Activated naive CD8-positive, alpha-beta T cell treated with anti-CD3 and anti-CD28 coated beads, Interleukin-2, amount 50 U/mL, for 24 hours (primary cell): ENCODE measurements around the gene TMEM273.

Experiments used
- ATAC-seq: fragments of 150-1000 bp; cut with Tn5 transposase; one replicate; pipeline ENCODE4 v1.10.0; 2021
- DNase-seq: peaks from one replicate; pipeline ENCODE4 v3.0.0; 2021
- H3K27ac Mint-ChIP-seq: one replicate; pipeline ENCODE4 v1.8.0; 2021; ENCODE audit warnings: mild to moderate bottlenecking, mixed read lengths
- H3K27me3 Mint-ChIP-seq: one replicate; pipeline ENCODE4 v1.8.0; 2021; ENCODE audit warnings: mixed read lengths
- H3K36me3 Mint-ChIP-seq: one replicate; pipeline ENCODE4 v1.8.0; 2021; ENCODE audit warnings: low read depth, mixed read lengths
- H3K4me1 Mint-ChIP-seq: one replicate; pipeline ENCODE4 v1.8.0; 2021; ENCODE audit warnings: mixed read lengths
- H3K4me3 Mint-ChIP-seq: one replicate; pipeline ENCODE4 v1.8.0; 2021; ENCODE audit warnings: mild to moderate bottlenecking, moderate library complexity, mixed read lengths
- H3K9me3 Mint-ChIP-seq: one replicate; pipeline ENCODE4 v1.8.0; 2021; ENCODE audit warnings: mixed read lengths

The TMEM273 gene

DNA sequence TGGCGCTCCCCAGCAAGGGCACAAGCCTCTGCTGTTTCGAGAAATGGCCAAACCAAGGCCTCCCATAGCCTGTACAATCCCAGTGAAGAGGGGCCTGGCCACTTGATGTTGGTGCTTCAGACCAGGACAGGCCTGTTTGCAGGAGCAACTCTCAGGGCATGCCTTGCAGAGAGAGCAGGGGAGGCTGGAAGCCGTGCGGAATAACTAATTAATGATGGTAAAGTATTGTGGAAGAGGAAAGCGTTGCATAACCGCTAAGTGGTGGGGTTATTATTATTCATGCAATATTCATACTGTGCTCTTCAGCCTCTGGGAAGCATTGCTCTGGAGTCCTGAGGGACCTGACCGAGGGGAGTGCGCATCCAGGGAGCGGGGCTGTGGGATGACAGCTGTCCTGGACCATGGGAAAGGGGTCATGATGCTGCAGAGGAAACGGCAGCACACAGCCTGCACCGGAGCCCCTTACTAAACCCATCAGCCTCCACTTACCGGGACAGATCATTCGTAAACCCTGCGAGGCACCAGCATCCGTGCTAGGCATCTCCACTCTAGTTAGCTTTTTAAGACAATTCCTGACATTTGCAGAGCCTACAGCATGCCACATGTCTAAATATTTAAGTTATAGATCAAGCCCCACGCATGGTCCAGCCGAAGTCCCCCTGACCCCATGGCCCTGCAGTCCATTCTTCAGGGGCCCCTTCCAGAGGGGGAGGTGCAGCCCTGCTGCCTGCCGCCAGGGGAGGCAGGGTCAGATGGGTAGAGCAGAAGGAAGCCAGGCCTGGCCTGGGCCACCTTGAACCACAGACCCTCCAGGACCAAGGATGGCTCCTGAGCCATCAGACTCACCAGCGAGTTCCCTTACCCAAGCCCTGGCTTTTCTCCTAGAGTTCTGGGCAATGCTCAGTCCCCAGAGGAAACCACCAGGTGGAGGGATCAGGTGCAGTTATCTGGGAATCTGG lies 11.6 kb downstream of the TMEM273 start:
- peaks cover 53% of the 10 kb centered on the region for H3K4me1 Mint-ChIP-seq
- peaks cover 3% of the 10 kb centered on the region for H3K27me3 Mint-ChIP-seq
- H3K9me3 Mint-ChIP-seq: no peaks in the 10 kb centered on the region
- peak overlapping the region; percentile 97 for H3K27ac Mint-ChIP-seq
- ATAC-seq: no peak
- no peak for DNase-seq
- H3K4me3 Mint-ChIP-seq: peak overlapping the region; percentile 73
- H3K36me3 Mint-ChIP-seq: peaks cover 2% of the 10 kb centered on the region

DNA sequence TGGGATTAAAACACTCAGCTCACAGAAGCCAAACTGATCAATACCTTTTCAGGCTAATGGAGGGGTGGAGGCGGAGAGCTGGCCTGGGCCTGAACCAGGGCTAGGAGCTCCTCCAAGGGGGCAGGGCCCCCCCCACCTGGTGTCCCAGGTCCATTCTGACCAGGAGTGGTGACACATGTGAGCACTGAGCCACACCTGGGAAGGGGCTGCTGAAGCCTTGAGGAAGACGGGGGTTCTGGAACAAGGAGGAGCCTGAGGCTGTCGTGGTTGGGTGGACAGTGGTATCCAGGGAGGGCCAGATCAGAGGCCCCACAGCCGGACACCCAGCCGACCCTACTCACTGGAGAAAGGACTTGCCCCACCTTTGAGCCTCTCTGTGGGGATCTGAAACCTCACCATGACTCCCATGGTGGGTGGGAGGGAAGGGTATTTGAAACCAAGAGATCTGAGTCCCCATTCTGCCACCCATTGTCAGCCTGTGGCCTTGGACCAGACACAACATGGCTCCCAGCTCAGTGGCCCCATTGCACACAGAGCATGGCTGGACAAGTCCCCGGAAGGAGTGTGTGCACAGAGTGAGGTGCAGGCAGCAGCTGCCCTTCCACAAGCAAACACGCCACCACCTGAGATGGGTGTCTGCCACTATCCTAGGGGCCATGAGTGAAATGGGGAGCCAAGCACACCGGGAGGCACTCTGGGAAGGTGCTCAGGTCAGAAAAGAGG lies 12.4 kb downstream of the TMEM273 start:
- Mint-ChIP-seq H3K27ac (no peak overlapping the region), H3K36me3 (peaks cover 2% of the 10 kb centered on the region), H3K4me1 (peaks cover 45% of the 10 kb centered on the region), H3K27me3 (peaks cover 3% of the 10 kb centered on the region), H3K9me3 (no peaks in the 10 kb centered on the region), H3K4me3 (no peak overlapping the region)
- ATAC-seq: no peak
- no peak for DNase-seq

DNA sequence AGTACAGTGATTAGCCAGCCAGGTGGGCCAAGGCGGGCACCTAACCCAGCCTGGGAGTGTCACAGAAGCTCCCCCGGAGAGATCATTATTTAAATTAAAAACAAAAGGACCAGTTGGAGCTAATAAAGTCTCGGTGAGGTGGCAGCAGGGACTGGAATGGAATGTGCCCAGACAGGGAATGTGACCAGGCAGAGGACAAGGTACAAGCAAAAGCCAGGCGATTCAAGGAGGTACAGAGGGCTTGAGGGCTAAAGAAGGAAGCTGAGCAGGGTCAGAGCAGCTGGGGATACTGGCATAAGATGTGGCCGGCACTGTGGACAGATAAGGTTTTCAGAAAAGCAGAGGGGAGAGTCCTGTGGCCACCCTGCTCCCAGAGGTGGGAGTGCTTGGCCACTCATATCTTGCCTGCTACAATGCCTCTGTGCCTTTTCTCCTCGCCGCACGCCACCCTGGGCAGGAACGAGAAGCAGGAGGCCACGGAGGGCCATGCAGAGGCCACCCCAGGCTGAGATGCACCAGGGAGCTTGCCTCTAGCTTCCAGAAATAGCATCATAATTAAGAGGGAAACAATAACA lies 13.2 kb downstream of the TMEM273 start:
- Mint-ChIP-seq H3K4me1 (peaks cover 37% of the 10 kb centered on the region), H3K36me3 (peaks cover 2% of the 10 kb centered on the region), H3K27ac (peak overlapping the region; percentile 14), H3K27me3 (peaks cover 3% of the 10 kb centered on the region), H3K9me3 (no peaks in the 10 kb centered on the region), H3K4me3 (no peak overlapping the region)
- no peak for DNase-seq
- no peak for ATAC-seq

DNA sequence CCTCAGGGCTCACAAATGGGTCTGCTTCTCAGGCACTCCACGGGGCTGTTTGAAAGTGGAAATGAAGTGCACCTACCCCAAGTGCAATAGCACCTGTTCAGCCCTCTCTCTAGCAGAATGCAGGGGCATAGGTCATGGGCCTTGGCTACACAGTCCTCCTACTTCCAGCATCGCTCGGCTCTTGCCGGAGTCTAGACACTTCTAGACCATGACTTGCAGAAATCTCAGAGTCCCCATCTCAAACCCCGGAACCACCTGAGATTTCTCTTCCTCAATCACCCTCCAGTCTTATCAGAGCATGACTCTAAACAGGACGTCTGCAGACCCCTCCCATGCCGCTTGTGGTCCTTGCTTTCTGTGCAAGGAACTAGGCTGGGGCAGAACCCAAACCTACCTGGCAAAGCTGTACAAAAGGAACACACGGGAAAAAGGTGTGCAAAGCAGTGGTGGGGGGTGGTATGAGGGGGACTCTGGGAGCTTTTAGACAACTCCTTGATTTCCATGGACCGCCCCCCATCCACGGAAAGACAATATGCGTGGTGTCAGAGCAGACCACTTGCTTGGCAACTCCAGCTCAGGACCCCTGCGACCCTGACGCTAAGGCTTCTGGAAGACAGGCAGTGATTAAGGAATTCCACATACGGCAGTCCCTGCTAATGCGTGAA lies 13.8 kb downstream of the TMEM273 start:
- peaks cover 2% of the 10 kb centered on the region for H3K36me3 Mint-ChIP-seq
- no peak overlapping the region for H3K4me3 Mint-ChIP-seq
- no peak for DNase-seq
- H3K4me1 Mint-ChIP-seq: peaks cover 33% of the 10 kb centered on the region
- H3K27ac Mint-ChIP-seq: no peak overlapping the region
- H3K9me3 Mint-ChIP-seq: no peaks in the 10 kb centered on the region
- ATAC-seq: no peak
- H3K27me3 Mint-ChIP-seq: peaks cover 3% of the 10 kb centered on the region

DNA sequence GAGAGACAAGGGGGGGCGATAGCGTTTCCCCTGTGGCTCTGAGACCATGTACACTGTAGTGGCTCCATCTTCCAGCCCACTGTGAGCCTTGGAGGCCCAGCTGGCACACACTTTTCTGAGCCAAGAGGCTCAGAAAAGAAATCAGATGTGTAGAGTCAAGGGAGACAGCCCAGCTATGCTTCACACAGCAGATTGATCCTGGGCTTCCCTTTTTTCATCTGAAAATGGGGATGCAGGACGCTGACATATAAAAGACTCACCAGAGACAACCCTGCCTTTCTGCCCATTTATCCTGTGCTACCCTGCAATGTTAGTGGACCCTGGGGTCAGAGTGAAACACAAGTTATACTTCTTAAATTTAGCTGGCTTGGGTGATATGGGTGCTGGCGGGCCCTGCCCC lies 14.3 kb downstream of the TMEM273 start:
- Mint-ChIP-seq H3K4me1 (peaks cover 31% of the 10 kb centered on the region), H3K36me3 (peaks cover 2% of the 10 kb centered on the region), H3K27me3 (peaks cover 3% of the 10 kb centered on the region), H3K27ac (no peak overlapping the region), H3K9me3 (no peaks in the 10 kb centered on the region), H3K4me3 (no peak overlapping the region)
- DNase-seq (no peak), ATAC-seq (no peak)

DNA sequence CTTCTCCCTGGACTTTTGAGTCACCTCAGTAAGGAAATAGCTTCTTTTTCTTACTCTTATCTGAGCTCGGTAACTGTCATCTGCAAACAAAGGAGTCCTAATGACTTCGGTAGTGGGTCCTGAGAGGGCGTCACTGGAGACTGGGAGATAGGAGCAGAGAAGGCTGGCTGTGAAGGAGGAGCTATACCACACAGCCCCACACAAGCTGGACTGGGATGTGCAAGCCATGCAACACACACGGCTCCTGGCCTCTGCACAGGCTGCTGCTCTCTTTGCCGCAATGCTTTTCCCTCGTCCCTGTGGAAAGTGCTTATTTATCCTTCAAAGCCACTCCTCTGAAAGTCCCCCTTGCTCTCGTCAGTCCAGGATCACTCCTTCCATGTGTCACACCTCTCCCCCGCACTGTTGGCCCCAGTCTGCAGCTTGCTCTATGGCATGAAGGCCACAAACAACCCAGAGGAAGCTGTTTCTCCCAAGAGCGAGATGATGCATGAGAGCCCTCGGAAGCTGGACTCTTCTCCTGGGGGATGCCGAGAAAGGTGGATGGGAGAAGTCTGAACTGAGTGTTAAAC lies 14.9 kb downstream of the TMEM273 start:
- Mint-ChIP-seq H3K9me3 (no peaks in the 10 kb centered on the region), H3K4me1 (peaks cover 25% of the 10 kb centered on the region), H3K27ac (no peak overlapping the region), H3K4me3 (no peak overlapping the region), H3K27me3 (peaks cover 3% of the 10 kb centered on the region), H3K36me3 (peaks cover 2% of the 10 kb centered on the region)
- ATAC-seq: no peak
- DNase-seq: no peak

DNA sequence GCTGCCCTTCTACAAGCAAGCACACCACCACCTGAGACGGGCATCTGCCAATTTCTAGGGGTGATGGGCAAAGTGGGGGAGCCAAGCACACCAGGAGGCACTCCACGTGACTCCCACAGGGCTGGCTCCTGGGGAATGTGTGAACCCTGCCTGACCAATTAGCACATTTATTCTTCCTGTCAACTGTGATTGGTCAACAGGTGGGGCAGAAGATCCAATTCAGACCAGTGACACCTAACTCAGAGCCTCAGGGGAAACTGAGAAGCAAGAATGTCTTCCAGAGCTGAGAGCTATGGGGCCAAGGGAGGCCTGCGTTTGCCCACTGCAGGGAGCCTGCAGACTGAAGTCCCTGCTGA lies 15.4 kb downstream of the TMEM273 start:
- H3K27me3 Mint-ChIP-seq: peaks cover 3% of the 10 kb centered on the region
- H3K9me3 Mint-ChIP-seq: no peaks in the 10 kb centered on the region
- peaks cover 20% of the 10 kb centered on the region for H3K4me1 Mint-ChIP-seq
- H3K27ac Mint-ChIP-seq: no peak overlapping the region
- no peak for ATAC-seq
- peaks cover 2% of the 10 kb centered on the region for H3K36me3 Mint-ChIP-seq
- DNase-seq: no peak
- H3K4me3 Mint-ChIP-seq: no peak overlapping the region

DNA sequence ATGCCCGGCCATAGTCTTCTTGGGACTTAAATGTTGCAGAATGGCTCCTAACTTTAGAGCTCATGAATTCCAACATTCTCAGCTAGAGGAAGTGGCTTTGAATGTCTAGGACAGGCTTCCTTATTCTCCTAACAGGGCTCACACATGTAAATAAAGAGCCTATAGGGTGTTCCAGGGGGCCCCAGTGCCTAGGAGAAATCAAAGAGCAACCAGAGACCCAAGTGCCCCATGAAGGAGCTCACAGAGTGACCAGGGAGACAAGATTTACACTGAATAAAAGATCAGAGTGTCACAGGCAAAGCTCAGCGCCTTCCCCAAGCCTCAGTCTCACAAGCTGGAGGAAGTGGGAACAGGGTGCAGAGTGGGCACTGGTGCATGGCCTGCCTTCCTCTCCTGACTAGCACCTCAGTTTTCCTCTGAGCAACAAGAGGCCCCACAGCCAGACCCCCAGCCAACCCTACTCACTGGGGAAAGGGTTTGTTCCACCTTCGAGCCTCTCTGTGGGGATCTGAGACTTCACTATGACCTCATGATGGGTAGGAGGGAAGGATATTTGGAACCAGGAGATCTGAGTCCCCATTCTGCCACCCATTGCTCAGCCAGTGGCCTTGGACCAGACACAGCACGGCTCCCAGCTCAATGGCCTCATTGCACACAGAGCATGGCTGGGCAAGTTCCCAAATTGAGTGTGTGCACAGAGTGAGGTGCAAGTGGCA lies 16.0 kb downstream of the TMEM273 start:
- Mint-ChIP-seq H3K4me1 (peaks cover 15% of the 10 kb centered on the region), H3K9me3 (no peaks in the 10 kb centered on the region), H3K27ac (no peak overlapping the region), H3K27me3 (peaks cover 1% of the 10 kb centered on the region), H3K36me3 (peaks cover 1% of the 10 kb centered on the region), H3K4me3 (no peak overlapping the region)
- ATAC-seq: no peak
- no peak for DNase-seq

DNA sequence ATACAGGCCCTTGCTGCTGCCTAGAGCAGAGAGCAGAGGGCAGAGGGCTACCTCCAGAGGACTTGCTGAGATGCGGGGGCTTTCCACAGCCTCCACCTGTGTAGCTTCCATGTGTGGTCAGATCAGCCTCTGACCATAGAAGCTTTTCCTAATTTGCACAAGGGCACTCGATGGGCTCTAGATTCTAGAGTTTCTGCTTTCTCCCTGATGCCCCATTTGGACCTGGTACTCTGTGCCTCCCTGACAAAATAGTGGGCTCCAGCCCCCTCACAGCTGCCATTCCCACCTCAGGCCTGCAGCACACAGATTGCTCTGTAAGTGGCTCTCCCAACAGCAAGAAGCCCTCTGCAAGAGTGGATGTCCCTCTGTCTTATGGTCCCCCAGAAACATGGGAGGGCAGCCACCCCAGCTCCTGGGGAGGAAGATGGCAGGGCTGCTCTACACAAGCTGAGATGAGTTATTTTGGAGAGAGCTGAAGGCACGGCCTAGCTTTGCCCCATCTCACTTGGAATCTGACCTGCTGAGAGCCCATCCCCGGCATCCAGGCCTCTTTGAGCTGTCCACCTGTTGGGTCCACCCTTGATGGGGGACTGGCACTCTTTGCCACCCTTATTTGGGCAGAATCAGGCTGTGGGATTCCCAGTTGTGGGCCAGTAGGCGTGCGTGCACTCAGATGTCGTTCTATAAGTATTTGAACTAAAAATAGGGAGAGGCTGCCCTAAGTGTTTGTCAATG lies 16.7 kb downstream of the TMEM273 start:
- Mint-ChIP-seq H3K4me3 (no peak overlapping the region), H3K9me3 (no peaks in the 10 kb centered on the region), H3K27ac (no peak overlapping the region), H3K27me3 (no peaks in the 10 kb centered on the region), H3K4me1 (peaks cover 9% of the 10 kb centered on the region), H3K36me3 (no peaks in the 10 kb centered on the region)
- no peak for ATAC-seq
- no peak for DNase-seq

DNA sequence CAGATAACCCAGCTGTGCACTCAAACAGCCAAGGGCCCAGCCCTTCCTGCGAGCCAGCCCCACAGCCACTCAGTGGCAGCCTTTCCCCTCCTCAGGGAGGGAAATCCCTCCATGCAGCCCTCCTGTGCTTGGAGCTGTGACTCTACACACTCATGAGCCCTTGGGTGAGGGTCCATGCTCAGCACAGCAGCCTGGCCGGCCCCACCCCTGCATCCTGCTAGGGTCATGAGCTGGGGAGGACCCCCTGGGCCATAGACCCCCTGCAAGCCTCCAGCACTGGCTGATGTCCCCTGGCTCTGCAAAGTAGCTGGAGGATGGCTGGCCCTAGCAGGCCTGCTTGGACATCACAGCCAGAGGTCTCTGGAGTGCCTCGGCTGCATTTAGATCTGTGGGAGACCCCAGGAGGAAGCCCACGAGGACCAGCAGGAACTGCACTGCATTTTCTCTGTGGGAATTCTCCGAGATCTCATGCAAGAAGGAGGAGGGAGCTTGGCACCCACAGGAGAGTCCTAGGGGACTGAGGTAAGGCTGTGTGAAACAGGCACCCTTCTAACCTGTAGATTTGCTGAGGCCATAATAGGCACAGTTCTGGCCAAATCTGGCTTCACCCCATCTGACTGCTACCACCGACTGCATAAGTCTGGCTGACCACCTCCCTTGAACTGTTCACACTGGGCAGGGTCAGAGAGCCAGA lies 17.4 kb downstream of the TMEM273 start:
- Mint-ChIP-seq H3K27me3 (no peaks in the 10 kb centered on the region), H3K36me3 (no peaks in the 10 kb centered on the region), H3K4me3 (no peak overlapping the region), H3K9me3 (no peaks in the 10 kb centered on the region), H3K27ac (no peak overlapping the region), H3K4me1 (peaks cover 8% of the 10 kb centered on the region)
- DNase-seq (no peak), ATAC-seq (no peak)

DNA sequence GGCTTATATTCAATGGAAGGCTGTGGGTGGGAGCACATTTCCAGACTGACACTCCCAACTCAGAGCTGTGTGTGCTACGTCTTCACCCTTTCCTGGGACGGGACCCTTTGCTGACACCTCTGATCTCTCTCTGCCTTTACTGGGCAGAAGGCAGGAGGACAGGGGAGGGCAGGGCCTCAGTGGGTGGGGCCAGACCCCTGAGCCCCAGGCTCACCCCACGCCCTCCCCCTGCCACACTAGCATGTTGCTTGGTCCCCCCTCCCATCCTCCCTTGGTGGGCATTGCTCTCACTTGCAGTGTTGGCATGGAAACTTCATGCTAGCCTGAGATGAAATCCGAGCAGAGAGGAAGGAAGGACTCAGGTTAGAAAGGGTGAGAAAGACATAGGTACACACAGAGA lies 18.4 kb downstream of the TMEM273 start:
- H3K4me1 Mint-ChIP-seq: peaks cover 11% of the 10 kb centered on the region
- no peaks in the 10 kb centered on the region for H3K36me3 Mint-ChIP-seq
- no peak for ATAC-seq

DNA sequence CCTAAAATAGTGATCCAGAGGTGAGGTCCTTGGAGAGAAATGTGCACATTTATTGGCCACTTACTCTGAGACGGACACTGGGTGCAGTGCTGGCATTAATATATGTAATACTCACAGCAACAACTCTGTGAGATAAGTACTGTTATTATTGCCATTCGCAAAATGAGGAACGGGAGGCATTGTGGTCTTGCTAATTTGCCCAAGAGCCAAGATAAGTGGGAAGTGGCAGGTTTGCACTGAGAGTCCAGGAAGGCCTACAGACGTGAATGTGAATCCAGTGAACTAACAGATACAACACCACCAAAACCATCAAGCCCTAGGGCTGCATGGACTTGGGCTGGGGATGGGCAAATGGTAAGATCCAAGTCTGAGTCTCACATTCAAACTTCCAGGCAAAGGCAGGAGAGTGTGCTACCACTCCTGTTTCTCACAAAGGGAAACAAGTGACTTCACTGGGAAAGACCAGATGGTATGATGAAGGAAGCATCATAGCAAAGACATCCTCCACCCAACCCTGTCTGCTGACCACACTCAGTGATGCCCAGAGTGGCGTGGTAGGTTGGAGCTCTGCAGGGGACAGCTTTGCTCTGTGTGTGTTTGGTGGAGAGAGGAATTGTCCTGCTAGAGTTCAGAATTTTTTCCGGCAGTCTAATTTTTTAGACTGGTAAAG lies 19.2 kb downstream of the TMEM273 start:
- Mint-ChIP-seq H3K27ac (no peak overlapping the region), H3K4me3 (no peak overlapping the region), H3K27me3 (no peaks in the 10 kb centered on the region), H3K36me3 (no peaks in the 10 kb centered on the region), H3K4me1 (peaks cover 14% of the 10 kb centered on the region), H3K9me3 (no peaks in the 10 kb centered on the region)
- ATAC-seq (no peak), DNase-seq (no peak)

More for the DNA sequence above, 18.4 kb downstream of the TMEM273 start:
- H3K9me3 Mint-ChIP-seq: no peaks in the 10 kb centered on the region
- DNase-seq: no peak
- no peak overlapping the region for H3K4me3 Mint-ChIP-seq
- H3K27me3 Mint-ChIP-seq: no peaks in the 10 kb centered on the region
- no peak overlapping the region for H3K27ac Mint-ChIP-seq
